CD4-positive, alpha-beta T cell treated with Interleukin-15 for 1 hour (primary cell): ENCODE measurements around the gene KAT6B.
"Not testable (repeated sequence)": the region's sequence is repeated elsewhere in the genome, so short reads cannot be mapped to it uniquely, and the experiment has no call there.

Experiments used
- DNase-seq: peaks from one replicate; pipeline ENCODE4 v3.0.0-alpha.2; 2020

Gene KAT6B

DNA sequence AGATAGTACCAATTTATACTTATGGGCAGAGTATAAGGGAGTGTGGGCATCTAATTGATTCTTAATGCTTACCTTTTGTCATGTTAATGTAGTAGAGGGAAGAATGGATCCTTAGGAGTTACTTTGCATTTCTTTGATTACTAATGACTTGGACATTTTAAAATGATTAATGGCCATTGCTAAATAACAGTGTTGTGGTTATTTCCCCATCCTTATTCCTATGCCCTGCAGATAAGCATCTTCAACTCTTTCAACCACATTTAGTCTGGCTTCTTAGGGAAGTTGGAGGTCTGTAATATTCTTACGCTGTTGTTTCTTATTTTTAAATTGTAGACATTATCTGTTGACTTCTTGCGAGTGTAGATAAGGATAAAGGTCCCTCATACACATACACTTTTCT, 37.2 kb downstream of the KAT6B start:
- no peak for DNase-seq

DNA sequence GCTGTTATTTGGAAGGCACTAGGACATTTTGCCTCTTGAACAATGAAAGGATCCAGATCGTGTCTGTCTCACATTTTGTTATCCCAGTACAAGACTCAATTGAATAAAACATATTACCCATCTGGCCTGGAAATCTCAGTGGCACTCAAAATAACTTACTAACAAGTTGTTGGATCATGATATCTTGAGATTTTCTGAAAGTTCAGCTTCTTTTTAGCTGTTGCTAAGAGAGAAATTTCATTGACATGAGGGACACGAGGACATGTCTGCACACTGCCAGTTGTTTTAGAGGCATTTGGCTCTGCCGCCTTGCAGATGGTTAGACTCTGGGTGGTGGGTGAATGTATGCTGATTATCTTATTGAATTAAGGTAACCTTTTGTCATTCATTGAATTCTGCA, 41.0 kb downstream of the KAT6B start:
- no peak for DNase-seq

DNA sequence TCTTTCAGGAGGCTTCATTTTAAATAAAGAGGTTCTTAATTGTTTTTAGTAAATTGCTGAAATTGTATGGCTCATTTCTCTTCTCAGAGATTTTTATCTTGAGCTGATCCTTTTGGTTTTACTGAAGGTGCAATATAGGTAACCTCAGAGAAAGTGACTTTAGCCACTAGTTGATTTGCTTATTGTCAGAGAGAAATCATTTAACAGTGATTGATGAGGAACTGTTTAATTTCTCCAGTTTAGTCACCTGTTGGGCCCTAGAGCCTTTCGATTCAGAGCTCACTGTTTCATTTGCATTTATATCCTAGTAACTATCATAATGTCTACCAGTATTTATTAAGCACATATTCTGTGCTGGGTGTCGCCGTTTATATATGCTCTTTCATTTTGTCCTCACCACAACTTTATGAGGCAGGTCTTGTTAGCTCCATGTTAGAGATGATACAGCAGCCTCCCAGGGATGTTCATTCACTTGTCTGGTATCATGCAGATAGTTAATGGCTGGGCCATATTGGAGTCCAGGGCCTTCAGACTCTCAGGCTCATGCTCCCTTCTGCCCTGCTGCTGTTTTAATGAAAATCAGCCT, 42.1 kb downstream of the KAT6B start:
- no peak for DNase-seq

DNA sequence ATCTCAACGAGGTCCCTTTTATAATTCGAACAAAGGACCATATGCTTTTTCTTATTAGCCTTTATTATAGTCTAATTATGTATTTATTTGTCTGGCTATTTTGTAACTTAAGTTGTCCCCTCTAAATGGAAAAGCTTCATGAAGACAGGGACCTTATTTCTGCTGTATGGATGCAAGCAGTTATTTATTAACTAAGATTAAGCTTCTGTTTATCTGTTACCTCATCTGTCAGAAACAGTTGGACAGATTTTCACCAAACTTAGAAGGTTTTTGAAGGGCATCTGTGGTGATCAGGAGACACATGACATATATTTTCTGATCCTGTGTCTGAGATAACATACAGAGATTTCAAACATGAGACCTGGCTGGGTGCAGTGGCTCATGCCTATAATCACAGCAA, 43.2 kb downstream of the KAT6B start:
- DNase-seq: no peak

GRCh38 chr10:74870191-74870590, 43.8 kb downstream of the KAT6B start:
- no peak for DNase-seq

DNA sequence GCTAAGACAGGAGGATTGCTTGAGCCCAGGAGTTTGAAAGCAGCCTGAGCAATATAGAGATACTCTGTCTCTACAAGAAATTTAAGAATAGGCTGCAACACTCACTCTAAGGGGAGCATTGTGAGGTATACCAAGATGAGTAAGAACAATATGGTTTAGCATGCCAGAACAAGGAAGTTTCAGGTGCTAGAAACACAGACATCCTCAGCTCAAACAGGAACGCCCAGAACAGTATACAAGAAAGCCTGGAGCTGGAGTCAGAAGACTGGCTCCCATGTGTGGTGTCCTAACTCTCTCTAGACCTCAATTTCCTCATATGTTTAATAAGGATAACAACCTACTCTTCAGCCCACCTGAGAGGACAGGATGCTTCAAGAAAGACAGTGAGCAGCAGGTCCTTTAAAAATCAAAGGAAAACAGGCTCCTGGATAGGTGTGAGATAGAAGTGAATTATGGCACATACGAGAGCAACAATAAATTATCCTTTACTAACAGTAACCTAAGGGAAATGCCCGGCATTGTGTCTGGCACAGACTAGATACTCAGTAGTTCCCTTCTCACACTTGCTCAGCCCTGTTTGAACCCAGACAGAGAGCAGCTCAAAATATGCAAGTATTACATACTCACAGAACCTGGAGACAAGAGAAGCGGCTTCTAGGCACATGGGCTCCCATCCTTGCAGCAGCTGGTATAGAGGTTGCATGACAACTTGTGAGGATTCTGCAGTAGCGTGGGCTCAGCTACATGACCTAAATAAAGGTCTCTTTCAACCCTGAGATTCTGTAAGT, 45.4 kb downstream of the KAT6B start:
- DNase-seq: no peak

DNA sequence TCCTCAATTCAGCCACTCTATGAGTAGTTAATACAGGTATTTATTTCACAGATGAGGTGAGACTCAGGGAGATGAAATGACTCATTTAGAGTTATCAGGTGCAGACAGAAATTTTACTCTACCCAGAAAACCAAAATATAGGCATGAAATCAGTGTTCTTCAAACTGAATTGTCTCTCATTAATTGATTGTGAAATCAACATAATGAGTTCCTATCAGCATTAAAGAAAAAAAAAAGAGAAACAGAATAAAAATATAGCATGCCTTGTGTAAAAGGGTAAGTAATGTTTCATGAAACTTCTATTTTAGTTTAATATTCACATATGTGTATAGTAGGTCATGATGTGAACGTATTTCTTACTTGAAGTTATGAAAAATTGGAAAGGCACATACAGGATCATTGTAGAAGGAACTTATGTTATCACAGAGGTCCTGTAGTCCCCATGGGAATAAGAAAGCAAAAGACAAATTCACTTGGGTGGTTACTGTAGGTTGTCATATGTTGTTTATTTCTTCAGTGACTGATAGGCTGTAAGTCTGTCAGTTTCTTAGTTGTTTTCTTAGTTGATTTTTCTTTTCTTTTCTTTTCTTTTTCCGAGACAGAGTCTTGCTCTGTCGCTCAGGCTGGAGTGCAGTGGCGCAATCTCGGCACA, 47.5 kb downstream of the KAT6B start:
- DNase-seq: no peak

GRCh38 chr10:74874649-74875048, 48.2 kb downstream of the KAT6B start:
- DNase-seq: no peak

DNA sequence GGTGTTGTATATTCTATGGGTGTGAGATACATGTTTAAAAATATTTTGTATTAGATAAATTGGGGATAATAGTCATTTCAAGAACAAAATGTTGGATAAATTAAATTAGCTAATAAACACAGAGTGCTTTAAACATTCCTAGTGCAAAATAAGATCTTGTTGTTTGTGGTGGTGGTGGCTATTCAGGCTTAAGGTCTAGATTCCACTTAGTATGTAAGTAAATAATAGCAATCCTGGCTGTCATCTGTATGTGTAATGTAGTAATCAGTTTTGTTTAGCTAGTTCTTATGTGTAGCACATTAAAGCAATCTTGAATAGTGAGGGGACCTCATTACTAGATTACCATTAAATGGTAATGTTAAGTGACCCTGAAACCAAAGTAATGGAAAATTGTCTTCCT, 48.7 kb downstream of the KAT6B start:
- no peak for DNase-seq

DNA sequence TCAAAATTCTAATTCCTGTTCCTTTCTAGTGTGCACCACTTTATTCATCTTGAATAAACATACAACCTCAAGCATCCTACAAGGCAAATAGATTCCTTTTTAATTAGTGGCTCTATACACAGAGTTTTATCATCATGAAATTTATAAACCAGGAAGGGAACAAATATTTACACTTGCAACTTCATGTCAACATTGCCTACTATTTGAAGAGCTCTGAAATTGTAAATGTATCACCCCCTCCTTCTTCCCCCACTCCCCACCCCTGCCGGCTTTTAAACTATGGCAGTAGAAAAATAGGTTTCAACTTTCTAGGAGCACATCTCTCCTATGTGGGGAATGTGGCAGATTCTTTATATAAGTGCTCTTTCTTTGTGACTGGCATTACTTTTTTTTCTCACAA, 49.6 kb downstream of the KAT6B start:
- no peak for DNase-seq

DNA sequence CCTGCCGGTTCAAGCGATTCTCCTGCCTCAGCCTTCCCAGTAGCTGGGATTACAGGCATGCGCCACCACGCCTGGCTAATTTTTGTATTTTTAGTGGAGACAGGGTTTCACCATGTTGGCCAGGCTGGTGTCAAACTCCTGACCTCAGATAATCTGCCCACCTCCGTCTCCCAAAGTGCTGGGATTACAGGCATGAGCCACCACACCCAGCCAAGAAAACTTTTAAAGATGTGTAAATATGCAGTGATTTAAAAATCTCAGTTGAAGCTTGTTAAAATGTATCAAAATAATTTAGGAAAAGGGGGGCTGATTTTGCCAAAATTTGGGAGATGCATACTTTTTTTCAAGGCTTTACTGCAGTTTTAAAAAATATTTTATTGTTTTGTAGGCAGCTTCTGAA, 50.7 kb downstream of the KAT6B start:
- DNase-seq: not testable (repeated sequence)

DNA sequence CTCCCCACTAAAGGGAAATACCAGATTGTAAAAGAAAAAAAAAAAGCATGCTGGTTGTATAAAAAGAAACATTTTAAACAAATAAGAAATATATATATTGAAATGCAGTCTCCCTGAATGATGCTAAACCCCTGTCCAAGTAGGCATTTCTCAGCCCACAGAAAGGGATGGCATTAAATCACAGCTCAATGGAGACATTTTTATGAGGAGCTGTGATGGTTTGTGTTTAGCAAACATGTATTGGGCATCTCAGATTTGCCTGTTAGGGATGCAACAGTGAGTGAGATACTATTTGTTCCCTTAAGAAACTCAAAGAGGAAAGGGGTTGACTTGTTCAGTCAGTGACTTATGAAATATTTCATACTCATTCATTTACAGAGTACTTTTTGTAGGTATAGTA, 51.5 kb downstream of the KAT6B start:
- no peak for DNase-seq

GRCh38 chr10:74880041-74880440, 53.6 kb downstream of the KAT6B start:
- DNase-seq: no peak

- DNase-seq: no peak
Measured at GRCh38 chr10:74881253-74881884, 55.0 kb downstream of the KAT6B start.

DNA sequence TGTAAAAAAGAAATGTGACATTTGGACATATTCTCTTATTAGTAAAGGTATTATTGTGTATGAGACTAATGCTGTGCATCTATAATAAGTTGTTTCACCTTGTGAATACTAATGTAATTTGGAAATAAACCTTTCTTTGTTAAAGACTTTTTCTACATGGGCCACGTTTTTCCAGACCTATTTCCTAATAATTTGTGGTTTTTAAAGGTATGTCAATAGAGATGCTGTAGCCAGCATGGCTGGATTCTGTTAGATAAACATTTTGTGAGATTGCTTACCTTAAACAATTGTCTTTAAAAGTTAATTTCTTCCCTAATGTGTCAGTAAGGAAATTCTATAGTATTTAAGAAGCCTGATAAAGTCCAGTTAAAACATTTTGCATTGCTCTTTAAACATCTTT, 56.0 kb downstream of the KAT6B start:
- no peak for DNase-seq

DNA sequence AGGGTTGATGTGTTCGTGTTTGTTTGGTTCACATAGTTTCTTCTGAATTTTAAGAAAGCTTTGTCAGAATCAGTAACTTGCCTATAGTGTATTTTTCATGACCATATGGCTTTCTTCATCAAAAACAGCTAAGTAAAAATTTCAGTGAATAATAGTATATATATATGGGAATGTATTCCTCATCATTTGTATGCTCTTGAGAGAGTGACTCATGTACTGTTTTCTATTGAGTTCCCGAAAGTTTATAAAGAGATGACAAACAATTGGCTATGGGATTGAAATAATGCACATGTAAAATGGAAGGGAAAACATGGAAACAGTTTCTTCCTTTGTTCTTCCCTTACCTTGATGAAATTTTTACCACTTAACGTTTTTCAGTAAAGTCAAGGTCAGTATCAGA, 56.4 kb downstream of the KAT6B start:
- DNase-seq: no peak

DNA sequence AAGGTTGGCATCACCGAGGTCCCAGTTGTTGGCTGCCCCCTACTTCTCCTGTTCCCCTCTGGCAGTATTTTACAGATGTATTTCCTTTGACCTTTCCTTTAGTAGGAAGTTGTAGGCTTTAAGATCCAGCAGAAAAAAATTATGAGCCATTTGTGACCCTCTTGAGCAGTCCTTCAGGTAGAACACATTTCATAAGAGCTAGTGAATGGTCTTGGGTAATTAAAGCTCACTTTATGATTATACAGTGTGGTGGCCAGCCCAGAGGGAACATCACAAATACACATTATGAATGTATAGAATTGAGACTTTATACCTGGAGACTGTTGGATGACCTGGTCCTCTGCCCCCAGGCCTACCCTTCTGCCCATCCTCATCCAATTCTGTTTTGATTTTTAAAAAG, 57.0 kb downstream of the KAT6B start:
- no peak for DNase-seq

GRCh38 chr10:74887614-74888284, 61.3 kb downstream of the KAT6B start:
- no peak for DNase-seq

DNA sequence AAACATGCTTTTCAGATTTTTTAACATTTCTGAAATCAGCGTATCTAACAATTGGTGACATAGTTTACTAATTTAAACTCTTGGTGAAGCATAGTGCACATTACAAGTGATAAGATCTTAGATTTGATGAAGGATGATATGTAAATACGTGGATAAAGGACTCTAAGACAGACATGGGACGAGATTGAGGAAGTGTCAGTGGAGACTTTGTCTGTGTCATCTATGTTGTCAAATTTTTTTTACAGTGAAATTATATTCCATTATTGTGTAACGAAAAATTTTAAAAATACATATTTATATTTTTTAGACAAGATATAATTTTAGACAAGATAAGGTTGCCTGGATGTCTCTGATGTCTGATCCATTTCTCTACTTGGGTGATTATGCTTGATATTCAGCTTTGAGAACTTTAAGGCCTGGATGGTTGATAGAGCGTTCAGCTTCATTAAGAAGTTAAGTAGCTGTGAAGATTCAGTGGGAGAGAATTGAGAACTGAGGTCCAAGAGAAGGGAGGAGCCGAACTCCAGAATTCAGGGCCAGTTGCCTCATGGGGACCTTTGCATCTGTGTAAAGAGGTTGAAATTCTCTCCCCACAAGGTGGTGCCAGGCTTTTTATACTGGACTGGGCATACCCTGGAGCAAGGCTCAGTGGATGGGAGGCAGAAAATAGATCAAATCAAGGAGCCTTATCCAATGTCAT, 62.7 kb downstream of the KAT6B start:
- no peak for DNase-seq

DNA sequence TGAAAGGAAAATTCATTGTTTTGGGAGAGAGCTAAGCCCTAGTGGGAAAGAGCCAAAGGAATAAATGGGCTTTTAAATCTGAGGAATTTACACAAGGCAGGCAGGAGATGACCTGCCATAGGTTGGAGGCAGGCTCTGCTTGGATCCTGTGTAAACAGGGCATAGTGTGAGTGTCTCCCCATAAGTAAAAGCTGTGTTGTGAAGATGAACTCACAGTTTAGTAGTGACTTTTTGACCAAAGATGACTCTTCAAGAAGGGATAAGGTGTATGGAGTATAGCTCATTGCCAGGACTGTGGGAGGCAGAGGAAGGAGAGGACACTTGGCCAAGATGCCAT, 63.2 kb downstream of the KAT6B start:
- DNase-seq: no peak

- DNase-seq: no peak
Measured at GRCh38 chr10:74890460-74890859, 64.1 kb downstream of the KAT6B start.

DNA sequence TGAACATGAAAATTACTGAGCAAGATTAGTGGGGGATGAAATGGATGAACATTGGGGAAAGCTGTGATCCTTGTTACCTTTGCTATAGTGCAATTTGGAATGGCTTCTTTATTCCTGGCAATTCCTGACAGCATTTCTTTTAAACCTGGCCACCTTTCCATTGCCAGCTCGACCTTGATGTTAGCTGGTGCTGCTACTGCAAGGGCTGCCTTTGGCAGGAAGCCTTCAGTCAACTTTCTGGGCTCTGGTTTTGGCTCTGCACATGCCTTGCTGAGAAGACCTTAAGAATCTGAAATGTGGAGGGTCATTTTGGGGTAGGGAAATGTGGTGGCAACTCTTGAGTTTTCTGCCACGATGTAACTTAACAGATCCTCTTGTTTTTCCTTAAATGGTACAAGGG, 64.7 kb downstream of the KAT6B start:
- DNase-seq: no peak

- DNase-seq: no peak
Measured at GRCh38 chr10:74892839-74893238, 66.4 kb downstream of the KAT6B start.
